Stomach (tissue), 9 donors: ENCODE measurements around the gene FAM170A. TPM values are rescaled to one million over a fixed set of nuclear protein-coding genes. Genes with fewer than 3 reads are reported as not detected.

Experiments used
- DNase-seq, 2 donors: peaks; one replicate each; pipeline versions ENCODE4 v3.0.0 to v3.0.0-alpha.2; 2013 to 2019
- H3K27ac ChIP-seq, 5 donors: fragments of 200-600 bp in 4 of 5; sonication (generic) in 4 of 5; one replicate each; pipeline ENCODE4 v1.5.1; 2013 to 2019; ENCODE audit warnings: mild to moderate bottlenecking in 1 of 5, moderate library complexity in 1 of 5
- H3K27me3 ChIP-seq, 3 donors: fragments of 200-600 bp; sonication (generic); one replicate each; pipeline ENCODE4 v1.5.1; 2017 to 2019; ENCODE audit warnings: mixed run types in 1 of 3
- H3K36me3 ChIP-seq, 4 donors: fragments of 200-600 bp; sonication (generic); 1 replicate in 3 of 4; 2 replicates in 1 of 4; pipeline ENCODE4 v1.5.1; 2016 to 2019
- H3K4me1 ChIP-seq, 4 donors: fragments of 200-600 bp; sonication (generic); one replicate each; pipeline ENCODE4 v1.5.1; 2016 to 2019
- H3K4me3 ChIP-seq, 4 donors: fragments of 200-600 bp; sonication (generic) in 3 of 4; one replicate each; pipeline ENCODE4 v1.5.1; 2016 to 2019; ENCODE audit warnings: mild to moderate bottlenecking in 1 of 4
- H3K9me3 ChIP-seq, 4 donors: fragments of 200-600 bp; sonication (generic); one replicate each; pipeline ENCODE4 v1.5.1; 2016 to 2019
- EP300 ChIP-seq: sonication (generic); formaldehyde crosslinking; IDR thresholded peaks from one replicate; pipeline ENCODE4 v1.6.1; 2017; ENCODE audit warnings: antibody characterized with exemption
- POLR2A ChIP-seq, 4 donors: fragments of 450-650 bp; IDR thresholded peaks; one replicate each; pipeline ENCODE4 v1.6.1; 2016; ENCODE audit warnings: antibody characterized with exemption in 4 of 4, control low read depth in 2 of 4, mild to moderate bottlenecking in 1 of 4, moderate library complexity in 1 of 4
- POLR2AphosphoS5 ChIP-seq, 3 donors: sonication (generic); formaldehyde crosslinking; IDR thresholded peaks; one replicate each; pipeline ENCODE4 v1.6.1; 2016; ENCODE audit warnings: antibody characterized with exemption in 3 of 3
- WGBS, 5 donors: extraction: QIAGEN DNeasy Blood & Tissue Kit in 3 of 5; methylation state at CpG; one replicate each; pipeline versions ENCODE4 v1.1.5 to v1.1.7; 2013 to 2018; 5-methylcytosine and 5-hydroxymethylcytosine counted together
- intact Hi-C: fragments of 100-400 bp; cut with DNase I; formaldehyde crosslinking; loops from one replicate; pipeline ENCODE4 v1.15.1; 2023; ENCODE audit warnings: low total_unique reads
- polyA plus RNA-seq, 3 donors: library from polyadenylated mRNA; stranded (reverse); fragments of 200-250 nt; gene quantifications; one replicate each; pipeline ENCODE4 v1.2.3, GENCODE V29; 2013
- total RNA-seq, 5 donors: library from RNA; depleted of rRNA; stranded (reverse); fragments of >200 nt; gene quantifications; one replicate each; pipeline versions ENCODE4 v1.1.0 to v1.2.3, GENCODE V29; 2014 to 2016
- TF ChIP-seq, protein P1 (sequence below), 7 experiments: fragments of 450-650 bp in 4 of 7; fragments of 200-600 bp in 3 of 7; sonication (generic) in 3 of 7; IDR thresholded peaks; one replicate each; pipeline ENCODE4 v1.5.1; 2016 to 2019; ENCODE audit warnings: antibody characterized with exemption in 7 of 7, control low read depth in 2 of 7, mild to moderate bottlenecking in 1 of 7
- donor health status: healthy with polysubstance abuse.
- donor health status: Bipolar disorder and iron deficiency.
- donor health status: healthy.

The FAM170A gene
- total and polyA plus RNA-seq, 8 donors, result 0.20 TPM; not detected in 7

DNA sequence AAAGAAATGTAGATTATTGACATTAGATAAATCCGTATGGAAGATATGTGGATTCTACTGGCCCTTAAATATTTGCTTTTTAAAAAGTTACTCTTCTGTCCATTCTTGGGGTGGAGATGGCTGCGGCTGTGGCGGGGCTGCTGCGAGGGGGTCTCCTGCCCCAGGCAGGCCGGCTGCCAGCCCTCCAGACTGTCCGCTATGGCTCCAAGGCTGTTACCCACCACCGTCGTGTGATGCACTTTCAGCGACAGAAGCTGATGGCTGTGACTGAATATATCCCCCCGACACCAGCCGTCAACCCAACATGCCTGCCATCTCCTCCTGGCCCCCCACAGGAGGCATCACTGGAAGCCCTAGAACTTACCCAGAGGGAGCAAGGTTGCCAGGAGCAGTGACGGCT lies 50.7 kb downstream of the FAM170A start:
- no peak overlapping the region for H3K4me3 ChIP-seq
- H3K4me1 ChIP-seq, result no peaks in the 10 kb centered on the region
- intact Hi-C loops, result no loop called here
- peaks cover 0 to 8% (median 0%) of the 10 kb centered on the region in 4 donors for H3K9me3 ChIP-seq
- H3K27me3 ChIP-seq, result no peaks in the 10 kb centered on the region
- H3K36me3 ChIP-seq, result no peaks in the 10 kb centered on the region
- no peak overlapping the region for H3K27ac ChIP-seq
- DNase-seq, result no peak
- 81 to 91% (median 85%) methylated on average over 9 to 12 of the region's 12 CpGs for WGBS, 5 donors
- TF ChIP-seq, protein P1, sequence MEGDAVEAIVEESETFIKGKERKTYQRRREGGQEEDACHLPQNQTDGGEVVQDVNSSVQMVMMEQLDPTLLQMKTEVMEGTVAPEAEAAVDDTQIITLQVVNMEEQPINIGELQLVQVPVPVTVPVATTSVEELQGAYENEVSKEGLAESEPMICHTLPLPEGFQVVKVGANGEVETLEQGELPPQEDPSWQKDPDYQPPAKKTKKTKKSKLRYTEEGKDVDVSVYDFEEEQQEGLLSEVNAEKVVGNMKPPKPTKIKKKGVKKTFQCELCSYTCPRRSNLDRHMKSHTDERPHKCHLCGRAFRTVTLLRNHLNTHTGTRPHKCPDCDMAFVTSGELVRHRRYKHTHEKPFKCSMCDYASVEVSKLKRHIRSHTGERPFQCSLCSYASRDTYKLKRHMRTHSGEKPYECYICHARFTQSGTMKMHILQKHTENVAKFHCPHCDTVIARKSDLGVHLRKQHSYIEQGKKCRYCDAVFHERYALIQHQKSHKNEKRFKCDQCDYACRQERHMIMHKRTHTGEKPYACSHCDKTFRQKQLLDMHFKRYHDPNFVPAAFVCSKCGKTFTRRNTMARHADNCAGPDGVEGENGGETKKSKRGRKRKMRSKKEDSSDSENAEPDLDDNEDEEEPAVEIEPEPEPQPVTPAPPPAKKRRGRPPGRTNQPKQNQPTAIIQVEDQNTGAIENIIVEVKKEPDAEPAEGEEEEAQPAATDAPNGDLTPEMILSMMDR (IDR thresholded peaks at IDR 0.05), result no peak
- TF ChIP-seq POLR2AphosphoS5 (IDR thresholded peaks at IDR 0.05) (no peak), EP300 (no peak)

DNA sequence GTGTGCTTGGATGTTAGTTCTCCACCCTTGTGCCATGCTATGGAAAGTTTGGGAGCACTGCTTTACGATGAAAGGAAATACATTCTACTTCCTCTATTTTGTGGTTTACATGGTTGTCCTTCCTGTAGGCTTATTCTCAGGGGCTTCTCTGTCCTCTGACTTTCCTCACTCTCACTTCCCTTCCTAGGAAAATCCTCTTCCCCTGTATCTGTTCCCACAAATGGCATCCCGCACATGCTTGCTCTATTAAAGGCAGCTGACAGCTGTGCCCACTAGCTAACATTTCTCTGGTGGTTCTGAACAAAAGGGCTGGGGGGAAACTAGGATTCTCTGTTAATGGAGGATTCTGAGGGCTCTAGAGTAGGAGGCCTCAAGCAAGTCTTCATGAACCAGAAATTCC lies 52.4 kb downstream of the FAM170A start:
- Histone ChIP-seq H3K9me3 (peaks cover 0 to 8% (median 0%) of the 10 kb centered on the region in 4 donors), H3K36me3 (no peaks in the 10 kb centered on the region), H3K4me1 (no peaks in the 10 kb centered on the region), H3K27ac (no peak overlapping the region), H3K4me3 (no peak overlapping the region), H3K27me3 (no peaks in the 10 kb centered on the region)
- no peak for DNase-seq
- intact Hi-C loops, result no loop called here
- 77 to 81% (median 80%) methylated on average over 2 of the region's 2 CpGs for WGBS, 5 donors
- TF ChIP-seq POLR2A (IDR thresholded peaks at IDR 0.05) (no peak), POLR2AphosphoS5 (IDR thresholded peaks at IDR 0.05) (no peak), EP300 (no peak)
- TF ChIP-seq, protein P1 (IDR thresholded peaks at IDR 0.05), result no peak

DNA sequence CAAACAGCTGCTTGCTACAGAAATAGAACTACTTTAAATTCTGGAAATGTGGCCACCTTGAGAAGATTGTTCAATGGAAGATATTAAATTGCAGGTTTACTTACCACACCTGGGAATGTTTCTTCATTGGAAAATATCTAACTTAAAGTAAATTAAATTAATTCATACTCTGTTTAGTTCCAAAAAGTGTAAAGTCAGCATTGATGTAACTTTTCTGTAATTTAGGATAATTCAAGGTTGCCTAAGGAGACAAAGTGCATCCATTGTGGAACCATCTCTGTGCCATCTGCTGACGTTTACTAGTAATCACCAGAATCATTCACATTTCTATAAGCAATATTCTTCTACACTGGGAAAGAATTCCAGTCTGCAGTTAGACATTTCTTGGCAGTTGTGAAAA lies 53.0 kb downstream of the FAM170A start:
- 69 to 87% (median 75%) methylated on average over 1 of the region's 1 CpG for WGBS, 5 donors
- H3K9me3 ChIP-seq, result peaks cover 0 to 8% (median 0%) of the 10 kb centered on the region in 4 donors
- no peak for DNase-seq
- intact Hi-C loops, result no loop called here
- H3K36me3 ChIP-seq, result no peaks in the 10 kb centered on the region
- TF ChIP-seq, protein P1 (IDR thresholded peaks at IDR 0.05), result no peak
- TF ChIP-seq EP300, result no peak
- TF ChIP-seq POLR2AphosphoS5 (IDR thresholded peaks at IDR 0.05), result no peak
- TF ChIP-seq POLR2A (IDR thresholded peaks at IDR 0.05), result no peak
- H3K27me3 ChIP-seq, result no peaks in the 10 kb centered on the region
- no peak overlapping the region for H3K27ac ChIP-seq
- H3K4me1 ChIP-seq, result no peaks in the 10 kb centered on the region
- no peak overlapping the region for H3K4me3 ChIP-seq

Other genes with a start within 250 kb of the FAM170A start
- 100 to 1,000 TPM in 3 of 5 donors, 10 to 100 TPM in 2; 64.3 to 274 (median 161) TPM for gene HSD17B4, start 177.1 kb upstream of the FAM170A start, total RNA-seq
- 100 to 1,000 TPM; 165 to 183 (median 179) TPM for gene HSD17B4, start 177.1 kb upstream of the FAM170A start, polyA plus RNA-seq